Brain pericyte (primary cell): Measurements from ENCODE around the gene AUTS2.

Experiments used
- DNase-seq: peaks from one replicate; pipeline ENCODE4 v3.0.0-alpha.2; 2012; ENCODE audit warnings: low read depth, low spot score

The AUTS2 gene

DNA sequence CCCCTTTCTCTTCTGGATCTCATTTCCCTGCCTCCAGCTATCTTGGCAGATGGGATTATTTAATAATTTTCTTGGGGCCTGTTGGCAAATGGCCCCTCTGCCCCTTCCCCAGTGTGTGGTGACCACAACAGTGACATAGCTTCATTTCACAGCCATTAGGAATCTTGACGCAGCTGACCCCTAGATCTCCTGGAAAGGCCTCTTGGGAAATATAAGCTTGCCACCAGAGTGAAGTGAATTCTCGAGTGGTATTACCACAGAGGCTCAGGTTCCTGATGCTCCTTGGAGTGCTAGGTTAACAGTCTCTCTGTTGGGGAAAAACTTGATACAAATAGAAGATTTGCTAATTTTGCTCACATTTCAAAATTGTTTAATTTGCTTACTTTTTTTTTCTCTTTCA is 57.8 kb downstream of the AUTS2 start:
- no peak for DNase-seq

DNA sequence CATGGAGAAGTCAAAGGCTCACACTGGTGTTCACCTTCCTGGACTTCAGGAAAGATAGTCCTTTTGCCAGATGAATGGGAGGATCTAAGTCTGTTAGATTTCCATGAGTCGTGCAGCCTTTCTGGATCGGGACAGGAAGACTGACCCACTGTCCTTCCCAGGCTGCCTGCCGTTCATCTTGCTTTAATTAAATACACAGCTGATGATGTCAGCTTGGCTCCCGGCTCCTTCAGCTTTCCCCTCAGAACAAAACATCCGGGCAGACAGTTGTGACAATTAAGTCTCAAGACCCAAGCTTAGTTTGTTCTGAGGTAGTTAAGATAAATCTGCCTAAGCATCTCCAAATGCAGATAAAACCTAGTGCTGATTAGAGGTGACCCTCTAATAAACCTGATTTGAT is 58.6 kb downstream of the AUTS2 start:
- no peak for DNase-seq

DNA sequence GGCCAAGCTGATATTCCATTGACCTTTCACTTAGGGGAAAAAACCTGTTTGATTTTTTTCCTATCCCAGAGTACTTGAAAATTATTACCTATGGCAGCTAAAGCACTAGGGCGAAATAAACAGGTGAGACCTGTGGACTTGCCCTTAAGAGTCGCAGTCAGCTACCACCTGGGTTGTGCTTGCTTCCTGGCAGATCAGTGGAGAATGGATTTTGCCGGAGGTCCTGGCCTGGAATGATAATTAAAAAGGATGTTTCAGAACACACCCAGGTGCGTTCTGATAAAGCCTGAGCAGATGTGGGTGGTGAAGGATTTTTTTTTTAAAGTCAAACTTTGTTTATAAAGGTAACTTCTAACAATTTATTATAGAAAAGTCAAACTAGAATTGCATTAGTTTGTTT is 59.1 kb downstream of the AUTS2 start:
- DNase-seq = no peak

DNA sequence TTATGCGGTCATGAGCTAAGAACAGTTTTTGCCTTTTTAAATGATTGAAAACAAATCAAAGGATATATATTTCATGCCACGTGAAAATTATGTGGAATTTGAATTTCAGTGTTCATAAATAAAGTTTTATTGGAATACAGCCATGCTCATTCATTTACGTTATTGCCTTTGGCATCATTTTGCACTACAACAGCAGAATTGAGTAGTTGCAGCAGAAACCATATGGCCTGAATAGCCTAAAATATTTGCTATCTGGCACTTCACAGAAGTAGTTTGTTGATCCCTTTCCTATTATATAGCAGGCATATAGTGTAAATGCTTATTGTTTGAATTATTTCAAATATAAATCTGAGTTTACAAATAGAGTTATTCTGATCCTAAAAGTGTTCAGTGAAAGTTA is 59.7 kb downstream of the AUTS2 start:
- no peak for DNase-seq

DNA sequence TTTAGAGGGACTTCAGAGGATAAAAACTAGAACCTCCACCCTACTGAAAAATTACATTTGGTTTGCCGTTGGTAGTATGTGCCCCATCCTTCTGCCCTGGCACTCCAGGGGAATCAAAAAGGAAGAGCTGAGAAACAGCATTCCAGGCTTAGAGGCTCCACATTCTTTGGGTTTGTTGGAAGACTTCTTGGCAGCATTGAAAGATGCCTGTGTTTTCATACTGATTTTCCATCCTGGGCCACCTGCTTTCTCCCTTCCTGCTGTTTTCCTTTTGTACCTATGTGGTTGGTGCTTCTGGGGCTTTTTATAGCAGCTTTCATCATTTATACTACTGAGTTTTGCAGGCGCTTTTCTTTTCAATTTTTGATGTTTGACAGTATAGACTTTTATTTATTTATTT is 61.7 kb downstream of the AUTS2 start:
- no peak for DNase-seq

DNA sequence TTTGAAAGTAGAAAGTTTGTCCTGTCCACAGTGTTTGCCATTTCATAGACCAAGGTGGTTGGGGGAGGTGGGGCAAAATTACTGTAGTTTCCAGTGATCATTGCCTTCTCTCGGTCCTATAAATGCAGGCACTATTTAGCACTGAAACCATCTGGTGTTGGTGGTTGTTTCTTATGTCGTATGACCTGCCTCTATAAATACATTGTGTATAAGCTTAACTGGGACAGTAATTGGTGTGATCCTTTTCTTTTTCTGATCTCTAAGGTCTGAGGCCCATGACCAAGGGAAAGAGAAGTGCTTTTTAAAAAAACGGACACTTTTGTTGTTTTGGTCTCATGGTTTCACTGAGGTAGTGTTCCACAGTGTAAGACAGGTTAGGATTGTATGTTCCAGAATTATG is 63.1 kb downstream of the AUTS2 start:
- no peak for DNase-seq

DNA sequence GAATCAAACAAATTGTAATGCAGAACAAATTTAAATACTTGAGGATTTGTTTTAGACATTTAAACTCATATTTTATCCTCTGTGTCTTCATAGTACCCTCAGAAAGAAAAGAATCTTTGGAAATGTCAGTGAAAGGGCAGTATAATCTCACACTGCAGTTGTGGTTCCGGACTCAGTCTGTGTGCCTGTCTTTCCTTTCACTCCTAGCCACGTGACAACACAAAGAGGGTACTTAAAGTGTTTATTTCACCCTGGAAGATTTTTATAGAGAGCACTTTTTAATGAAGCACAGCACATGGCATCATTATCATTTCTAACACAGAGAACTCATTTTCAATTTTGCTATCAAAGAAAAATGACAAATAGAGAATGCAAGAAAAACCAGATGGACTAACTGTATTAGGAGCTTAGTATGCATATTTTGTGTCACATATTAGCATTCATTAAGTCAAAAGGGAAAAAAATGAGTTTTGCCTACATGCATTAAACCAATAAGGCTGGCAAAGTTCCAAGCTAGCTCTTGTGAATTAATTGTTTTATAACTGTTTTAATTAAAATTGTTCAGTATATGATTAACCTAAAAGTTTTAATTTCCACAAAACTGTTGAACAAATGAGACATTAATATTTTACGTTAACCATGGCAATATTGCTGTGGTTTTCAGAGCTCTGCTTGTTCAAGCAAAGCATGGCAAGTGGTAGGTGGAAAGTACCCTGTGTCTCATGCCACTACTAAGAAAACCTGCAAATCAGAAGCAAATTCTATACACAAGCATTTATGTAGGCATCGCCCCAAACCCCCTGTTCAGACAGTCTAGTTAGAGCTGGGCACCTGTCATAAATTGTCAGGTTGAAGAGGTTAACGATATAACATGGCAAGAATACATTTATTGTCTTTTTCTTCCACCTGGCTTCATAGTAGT is 65.9 kb downstream of the AUTS2 start:
- no peak for DNase-seq

DNA sequence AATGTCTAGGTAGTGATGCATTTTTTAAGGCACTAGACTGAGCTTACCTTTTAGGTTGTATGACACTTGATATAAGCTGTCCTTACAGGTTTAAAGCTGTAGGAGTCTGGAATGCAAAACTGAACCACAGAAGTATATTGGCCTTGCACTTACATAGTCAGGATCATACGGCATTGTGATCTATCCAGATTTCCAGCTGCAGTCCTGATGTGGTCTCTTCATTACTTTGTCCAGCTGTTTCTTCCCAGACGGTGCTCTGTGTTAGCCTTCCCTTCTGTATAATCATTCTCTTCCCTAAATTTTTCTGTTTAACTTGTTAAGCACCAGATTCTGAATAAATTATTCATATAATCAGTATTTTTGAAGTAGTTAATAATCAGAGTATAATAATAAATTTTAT is 67.1 kb downstream of the AUTS2 start:
- DNase-seq = no peak

DNA sequence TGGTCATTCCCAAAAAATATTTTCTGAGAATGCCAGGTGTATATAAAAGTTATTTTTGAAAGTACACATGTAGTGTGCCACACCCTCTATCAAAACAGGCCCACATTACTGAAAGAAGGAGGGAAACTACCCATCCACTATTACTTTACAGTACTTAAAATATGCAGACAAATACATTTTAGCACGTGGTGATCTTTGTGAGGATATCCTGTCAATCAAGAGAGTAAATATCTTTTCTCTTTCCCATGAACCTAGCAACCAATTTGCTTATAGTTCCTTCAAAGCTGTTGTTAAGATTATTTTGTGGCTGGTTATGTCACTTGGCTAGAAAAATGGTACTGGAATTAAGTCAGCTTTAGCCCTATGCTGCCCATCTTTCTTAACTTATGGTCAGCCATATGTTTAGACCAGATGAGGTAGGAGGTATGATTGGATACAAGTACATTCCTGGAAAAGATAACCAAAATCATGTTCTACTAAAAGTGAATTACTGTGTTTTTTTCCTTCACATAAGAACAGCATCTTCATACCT is 70.1 kb downstream of the AUTS2 start:
- DNase-seq = no peak

DNA sequence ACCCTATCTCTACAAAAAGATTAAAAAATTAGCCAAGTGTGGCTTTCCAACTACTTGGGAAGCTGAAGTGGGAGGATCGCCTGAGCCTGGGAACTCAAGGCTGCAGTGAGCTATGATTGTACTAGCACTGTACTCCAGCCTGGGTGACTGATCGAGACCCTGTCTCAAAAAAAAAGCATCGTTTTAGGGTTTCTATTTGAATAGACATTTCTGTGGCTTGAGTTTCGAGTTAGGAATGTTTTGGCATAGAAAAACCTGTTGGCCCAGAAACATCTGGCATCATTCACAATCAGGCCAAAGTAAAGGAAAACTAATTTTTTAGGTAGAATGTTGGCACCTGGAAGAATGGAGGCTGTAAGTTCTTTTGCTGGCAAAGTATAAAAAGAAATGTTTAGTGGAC is 72.4 kb downstream of the AUTS2 start:
- DNase-seq = no peak

DNA sequence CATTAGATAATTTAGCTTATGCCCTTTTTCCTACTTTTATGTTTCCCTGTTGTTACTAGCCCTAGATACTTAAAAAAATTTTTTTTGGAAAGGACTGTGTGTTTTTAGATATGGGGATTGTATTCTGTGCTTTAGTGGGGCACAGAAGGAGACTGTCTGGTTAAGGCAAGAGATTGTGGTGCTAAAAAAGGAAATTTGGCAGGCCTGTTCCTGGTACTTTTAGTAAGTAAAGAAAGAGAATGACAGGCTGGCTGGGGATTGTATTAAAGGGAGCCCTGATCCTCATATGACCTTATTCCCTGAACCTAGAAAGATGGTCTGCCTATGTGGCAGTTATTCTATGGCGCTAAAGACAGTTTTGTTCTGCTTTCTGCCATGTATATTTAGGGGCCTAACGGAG is 74.8 kb downstream of the AUTS2 start:
- DNase-seq = no peak

DNA sequence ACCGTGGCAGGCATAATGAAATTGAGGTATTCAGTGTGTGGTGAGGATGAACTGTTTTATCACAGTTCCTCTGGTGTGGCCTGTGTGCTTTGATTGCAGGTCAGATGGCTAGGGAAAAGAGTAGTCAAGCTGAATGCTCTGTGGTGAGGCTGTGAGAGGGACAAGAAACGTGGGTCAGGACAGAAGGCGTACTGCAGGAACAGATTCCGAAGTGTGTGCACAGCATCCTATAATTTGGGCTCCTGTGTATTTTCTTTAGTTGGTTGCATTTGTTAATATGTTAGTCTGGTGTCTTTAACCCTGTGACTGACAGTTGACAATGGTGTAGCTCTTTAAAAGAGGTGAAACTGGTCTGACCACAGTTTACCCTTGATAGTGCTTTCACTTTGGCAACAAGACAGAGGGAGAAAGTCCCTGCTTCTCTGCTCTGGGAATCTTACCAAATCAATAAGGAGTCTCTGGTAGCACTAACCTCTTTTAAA is 76.5 kb downstream of the AUTS2 start:
- no peak for DNase-seq

DNA sequence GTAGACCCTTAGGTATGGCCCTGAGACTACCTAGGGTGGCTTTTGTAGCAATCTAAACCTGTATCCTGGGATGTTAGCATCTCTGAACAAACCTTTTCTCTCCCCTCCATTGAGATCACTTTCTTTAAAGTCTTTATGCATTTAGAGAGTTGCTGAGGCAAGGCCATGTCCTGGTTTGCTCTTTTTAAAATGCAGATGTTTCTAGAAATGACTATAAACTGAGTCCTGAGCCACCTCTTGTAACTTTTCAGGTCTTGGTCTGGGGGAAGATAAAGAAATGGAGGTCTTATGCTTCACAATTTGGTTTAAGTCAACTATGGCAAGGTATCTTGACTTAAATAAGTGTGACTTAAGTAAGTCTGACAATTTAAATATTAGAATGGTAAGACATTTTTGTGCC is 78.0 kb downstream of the AUTS2 start:
- no peak for DNase-seq

DNA sequence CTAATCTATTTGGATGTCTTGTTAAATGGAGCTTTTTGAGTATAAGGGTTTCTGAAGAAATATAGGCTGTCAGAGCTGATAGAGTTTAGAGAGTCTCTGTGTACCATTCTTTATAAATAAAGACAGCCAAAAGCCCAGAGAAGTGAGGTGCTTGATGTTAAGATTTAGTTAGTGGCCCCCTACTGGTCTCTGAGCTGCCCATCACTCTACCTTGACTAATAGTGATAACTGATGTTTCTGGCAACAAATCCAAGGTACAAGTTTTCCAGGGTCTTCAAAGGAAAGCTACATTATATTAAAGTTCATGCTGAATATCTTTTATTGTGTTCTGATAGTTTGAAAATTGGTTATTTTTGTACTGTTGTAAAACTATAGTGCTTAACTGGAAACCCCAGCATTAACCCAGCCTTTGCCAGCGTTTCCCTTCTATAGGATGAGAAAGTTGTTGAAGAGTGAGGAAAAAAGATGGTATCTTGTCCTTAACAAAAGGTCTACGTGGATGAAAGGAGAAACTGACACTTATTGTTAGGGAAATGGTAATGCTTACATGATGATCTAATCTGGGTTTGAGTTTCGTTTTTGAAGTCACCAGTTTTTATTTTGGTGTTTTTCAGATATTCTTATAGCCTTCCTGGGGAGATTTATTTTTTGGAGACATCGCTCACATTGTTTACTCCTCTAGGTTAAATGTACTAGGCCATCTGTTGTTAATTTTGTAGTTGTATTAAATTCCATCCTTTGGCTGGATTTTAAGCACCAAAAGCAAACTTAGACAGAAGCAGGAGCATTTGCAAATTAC is 79.0 kb downstream of the AUTS2 start:
- DNase-seq = no peak

DNA sequence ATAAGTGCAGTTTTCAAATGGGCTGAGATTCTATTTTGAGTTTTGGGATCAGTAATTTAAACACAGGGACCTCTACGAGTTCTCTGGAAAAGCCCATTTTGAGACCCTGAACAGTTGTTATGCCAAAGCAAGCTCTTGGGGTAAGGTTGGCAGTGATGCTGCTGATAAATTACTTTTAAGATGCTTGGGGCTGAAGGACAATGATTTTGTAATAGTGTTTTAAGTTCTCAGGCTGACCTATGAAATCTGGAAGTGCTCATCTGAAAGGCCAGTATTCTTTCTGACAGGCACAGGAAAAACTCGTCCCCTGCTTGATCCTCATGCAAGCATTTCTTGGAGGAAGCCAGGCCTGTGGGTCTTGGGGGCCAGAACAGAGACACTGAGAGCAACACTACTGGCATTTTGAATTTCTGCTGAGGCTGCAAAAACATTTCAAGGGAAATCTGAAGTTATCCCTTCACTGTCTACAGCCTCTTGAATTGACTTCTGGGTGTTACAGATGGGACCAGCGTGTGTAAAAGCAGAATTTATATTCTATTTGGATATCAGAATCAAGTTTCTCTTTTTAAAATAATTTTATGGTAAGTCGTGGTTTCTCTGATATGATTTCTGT is 79.7 kb downstream of the AUTS2 start:
- no peak for DNase-seq

DNA sequence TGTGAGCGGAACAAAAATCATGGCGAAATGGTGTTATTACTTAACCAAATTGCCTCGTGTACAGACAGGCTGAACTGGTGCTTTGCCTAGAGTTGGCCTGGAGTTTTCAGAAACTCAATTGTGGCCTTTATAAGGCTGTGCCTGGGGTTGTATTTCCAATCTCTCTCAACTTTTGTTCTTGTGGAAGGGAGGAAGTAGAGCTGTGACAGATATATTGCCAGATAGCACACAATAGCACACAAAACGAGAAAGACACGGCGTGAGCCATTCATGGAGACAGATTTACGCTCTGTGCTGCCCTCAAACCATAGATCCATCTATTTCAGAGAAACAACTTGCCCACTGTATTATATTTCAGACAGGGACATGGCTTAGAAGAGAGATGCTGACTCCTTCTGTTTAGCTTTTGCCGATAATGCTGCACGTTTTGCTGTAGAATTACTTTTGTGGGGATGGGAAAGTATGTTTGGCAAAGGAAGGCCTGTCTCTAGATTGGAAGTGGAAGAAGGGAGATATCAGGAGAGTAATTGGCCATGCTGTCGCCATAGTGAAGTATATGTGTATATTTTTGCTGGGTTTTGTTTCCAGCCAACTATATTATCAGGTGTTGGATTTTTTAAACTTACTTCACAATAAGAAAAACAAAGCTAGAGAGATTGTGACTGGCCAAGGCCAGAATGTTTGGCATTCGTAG is 80.4 kb downstream of the AUTS2 start:
- DNase-seq = no peak

DNA sequence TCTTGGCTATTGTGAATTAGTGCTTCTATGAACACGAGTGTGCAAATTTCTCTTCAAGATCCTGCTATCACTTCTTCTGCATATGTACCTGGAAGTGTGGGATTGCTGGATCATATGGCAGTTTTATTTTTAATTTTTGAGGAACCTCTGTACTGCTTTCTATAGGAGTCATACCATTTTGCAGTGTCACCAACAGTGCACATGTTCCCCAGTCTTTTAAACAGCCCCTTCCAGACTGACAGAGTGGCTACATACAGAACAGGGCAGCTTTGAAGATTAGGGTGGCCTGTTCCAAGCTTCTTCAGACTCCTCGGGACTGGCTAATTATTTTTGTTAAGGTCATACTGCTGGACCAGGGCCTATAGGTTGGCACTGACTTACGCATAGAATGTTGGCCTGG is 82.9 kb downstream of the AUTS2 start:
- DNase-seq = no peak

DNA sequence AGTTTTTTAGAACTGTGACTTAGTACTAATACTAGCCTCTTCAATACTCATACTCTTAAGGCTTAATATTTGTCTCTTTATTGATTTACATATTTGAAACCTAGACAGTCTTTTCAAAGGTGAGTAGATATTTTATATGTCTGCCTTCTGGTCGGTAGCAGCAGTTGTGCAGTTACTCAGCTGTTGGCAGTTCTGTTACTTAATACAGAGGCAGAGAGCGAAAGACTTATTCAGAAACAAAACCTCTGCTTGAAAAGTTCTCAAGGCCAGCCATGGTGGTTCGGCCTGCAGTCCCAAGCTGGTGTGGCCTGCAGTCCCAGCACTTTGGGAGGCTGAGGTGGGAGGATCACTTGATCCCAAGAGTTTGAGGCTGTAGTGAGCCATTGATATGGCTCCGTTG is 84.2 kb downstream of the AUTS2 start:
- DNase-seq = no peak

DNA sequence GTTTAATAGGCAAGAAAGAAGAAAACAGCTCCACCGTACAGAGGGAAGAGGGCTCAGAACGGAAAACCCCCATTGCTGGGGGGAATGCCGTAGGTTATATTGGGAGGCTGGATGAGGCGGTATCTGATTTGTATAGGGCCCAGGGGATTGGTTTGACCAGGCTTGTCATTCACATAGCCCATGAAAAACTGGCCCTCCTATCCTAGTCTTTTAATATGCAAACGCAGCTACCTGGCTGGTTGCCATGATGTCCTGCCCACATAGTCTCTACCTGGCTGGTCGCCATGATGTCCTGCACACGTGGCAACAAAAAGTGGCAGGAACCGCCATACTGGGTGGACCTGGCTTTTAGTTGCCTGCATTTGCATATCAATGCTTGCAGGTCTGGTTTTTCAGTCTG is 84.7 kb downstream of the AUTS2 start:
- no peak for DNase-seq

DNA sequence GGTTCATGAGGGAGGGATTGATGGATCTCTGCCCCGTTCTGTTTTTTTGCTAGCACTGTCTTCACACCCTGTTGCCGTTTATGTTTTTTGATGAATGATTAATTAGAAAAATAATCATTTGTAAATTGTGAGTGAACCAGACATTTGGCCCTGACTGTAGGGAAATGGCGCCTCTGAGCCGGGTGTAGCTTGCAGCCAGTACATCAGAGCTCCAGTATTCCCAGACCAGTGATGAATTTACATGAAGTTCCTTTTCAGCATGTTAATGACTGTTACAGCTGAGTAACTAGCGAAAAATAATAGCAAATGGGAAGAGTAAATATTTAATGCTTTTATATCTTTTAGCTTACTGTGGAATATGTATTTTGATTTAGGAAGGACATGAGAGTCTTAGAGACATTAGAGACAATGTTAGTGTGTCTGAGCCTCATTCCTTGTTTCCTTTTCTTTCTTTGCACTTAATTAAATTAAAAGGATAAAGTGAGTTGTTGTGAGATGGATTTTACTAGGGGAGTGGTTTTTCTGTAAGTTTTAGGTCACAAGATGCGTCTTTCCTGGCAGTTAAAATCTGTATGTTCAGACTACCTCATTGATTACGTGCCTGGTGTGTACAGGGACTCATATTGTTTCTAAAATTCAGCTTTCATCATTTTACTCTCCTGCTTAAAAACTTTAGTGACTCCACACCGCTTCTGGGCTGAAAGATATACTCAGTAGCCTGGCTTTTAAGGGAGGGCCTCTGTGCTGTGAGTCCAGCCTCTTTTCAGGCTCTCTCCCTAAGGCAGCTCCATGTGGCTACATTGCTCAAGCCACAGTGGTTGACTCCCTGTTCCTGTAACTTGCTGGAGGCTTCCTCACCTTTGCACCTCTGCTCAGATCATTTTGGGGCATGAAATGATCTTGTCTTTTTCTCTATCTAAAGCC is 86.4 kb downstream of the AUTS2 start:
- no peak for DNase-seq

DNA sequence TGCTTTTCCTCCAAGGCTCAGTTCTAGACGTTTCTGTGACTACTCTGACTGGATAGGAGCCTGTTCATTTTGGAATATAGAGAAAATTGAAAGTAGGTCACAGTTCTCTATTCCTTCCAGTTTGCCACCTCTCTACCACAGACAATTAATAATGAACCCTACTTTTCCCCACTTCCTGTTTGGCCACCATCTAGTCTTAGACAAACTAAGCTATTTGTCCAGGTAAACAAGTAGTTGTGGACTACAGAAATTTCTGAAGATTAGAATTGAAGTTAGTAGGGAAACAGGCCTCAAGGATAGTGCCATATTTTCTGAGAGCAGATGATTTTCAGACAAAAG is 87.0 kb downstream of the AUTS2 start:
- DNase-seq = no peak
